ENCODE results near the gene NT5C2.

The NT5C2 gene

GRCh38 chr10:103090911-103091310 lies 102.2 kb downstream of the NT5C2 start:
- Histone ChIP-seq H3K27me3 (ENCODE audit: insufficient read depth, poor library complexity, severe bottlenecking) (no peaks in the 10 kb centered on the region), H3K36me3 (ENCODE audit: low read depth) (peaks cover 96% of the 10 kb centered on the region), H3K4me3 (ENCODE audit: severe bottlenecking) (no peak overlapping the region), H3K4me1 (ENCODE audit: insufficient read depth, poor library complexity, severe bottlenecking) (no peaks in the 10 kb centered on the region), H3K9me3 (ENCODE audit: severe bottlenecking) (no peaks in the 10 kb centered on the region), H3K27ac (ENCODE audit: poor library complexity, severe bottlenecking) (no peak overlapping the region)
- no peak for ATAC-seq (ENCODE audit: low read depth)
- DNase-seq (ENCODE audit: low spot score) = no peak
- no peak for TF ChIP-seq CTCF (IDR thresholded peaks at IDR 0.05; ENCODE audit: poor library complexity, severe bottlenecking)

DNA sequence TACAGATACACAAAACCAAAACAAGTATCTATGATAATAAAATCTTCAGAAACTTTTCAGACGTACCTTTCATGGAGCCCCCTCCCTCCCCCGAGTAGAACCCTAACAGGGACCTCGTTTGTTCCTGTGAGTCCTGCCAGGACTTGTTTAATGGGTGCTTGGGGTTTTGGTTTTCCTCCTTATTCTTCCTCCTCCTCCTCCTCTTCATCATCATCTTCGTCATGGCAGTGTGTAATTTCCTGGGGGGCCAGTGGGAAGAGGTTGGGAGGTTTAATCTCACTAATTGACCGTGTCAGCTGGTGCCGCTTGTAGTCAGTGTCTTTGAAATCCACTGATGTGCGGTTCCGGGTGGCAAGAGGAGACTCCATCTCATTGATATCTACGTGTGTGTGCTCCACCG lies 103.6 kb downstream of the NT5C2 start:
- Histone ChIP-seq H3K27ac (ENCODE audit: poor library complexity, severe bottlenecking) (no peak overlapping the region), H3K27me3 (ENCODE audit: insufficient read depth, poor library complexity, severe bottlenecking) (no peaks in the 10 kb centered on the region), H3K4me3 (ENCODE audit: severe bottlenecking) (no peak overlapping the region), H3K36me3 (ENCODE audit: low read depth) (peaks cover 90% of the 10 kb centered on the region), H3K4me1 (ENCODE audit: insufficient read depth, poor library complexity, severe bottlenecking) (no peaks in the 10 kb centered on the region), H3K9me3 (ENCODE audit: severe bottlenecking) (no peaks in the 10 kb centered on the region)
- no peak for ATAC-seq (ENCODE audit: low read depth)
- no peak for TF ChIP-seq CTCF (IDR thresholded peaks at IDR 0.05; ENCODE audit: poor library complexity, severe bottlenecking)
- no peak for DNase-seq (ENCODE audit: low spot score)

GRCh38 chr10:103086799-103087198 lies 106.3 kb downstream of the NT5C2 start:
- Histone ChIP-seq H3K4me3 (ENCODE audit: severe bottlenecking) (no peak overlapping the region), H3K36me3 (ENCODE audit: low read depth) (peaks cover 63% of the 10 kb centered on the region), H3K4me1 (ENCODE audit: insufficient read depth, poor library complexity, severe bottlenecking) (no peaks in the 10 kb centered on the region), H3K27ac (ENCODE audit: poor library complexity, severe bottlenecking) (no peak overlapping the region), H3K27me3 (ENCODE audit: insufficient read depth, poor library complexity, severe bottlenecking) (no peaks in the 10 kb centered on the region), H3K9me3 (ENCODE audit: severe bottlenecking) (no peaks in the 10 kb centered on the region)
- no peak for DNase-seq (ENCODE audit: low spot score)
- ATAC-seq (ENCODE audit: low read depth) = no peak
- no peak for TF ChIP-seq CTCF (IDR thresholded peaks at IDR 0.05; ENCODE audit: poor library complexity, severe bottlenecking)

DNA sequence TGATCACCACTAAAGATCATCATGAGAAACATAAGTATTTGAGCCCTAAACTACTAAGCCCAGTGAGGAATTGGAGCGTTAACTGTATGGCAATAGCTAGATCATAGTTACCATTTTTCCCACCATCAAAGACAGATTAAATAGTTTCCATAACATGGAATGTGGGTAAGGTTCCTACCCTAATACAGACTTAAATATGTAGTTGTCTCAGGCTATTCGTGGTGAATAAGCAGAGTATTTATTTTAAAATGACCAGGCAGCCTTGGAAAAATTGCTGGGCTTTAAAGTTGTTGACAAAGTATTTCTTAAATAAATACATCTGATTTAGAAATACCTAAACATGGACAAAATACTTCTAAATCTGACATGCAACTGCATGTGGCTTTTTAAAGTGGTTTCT lies 106.8 kb downstream of the NT5C2 start:
- Histone ChIP-seq H3K4me1 (ENCODE audit: insufficient read depth, poor library complexity, severe bottlenecking) (no peaks in the 10 kb centered on the region), H3K27ac (ENCODE audit: poor library complexity, severe bottlenecking) (no peak overlapping the region), H3K9me3 (ENCODE audit: severe bottlenecking) (no peaks in the 10 kb centered on the region), H3K36me3 (ENCODE audit: low read depth) (peaks cover 58% of the 10 kb centered on the region), H3K4me3 (ENCODE audit: severe bottlenecking) (no peak overlapping the region), H3K27me3 (ENCODE audit: insufficient read depth, poor library complexity, severe bottlenecking) (no peaks in the 10 kb centered on the region)
- no peak for ATAC-seq (ENCODE audit: low read depth)
- TF ChIP-seq CTCF (IDR thresholded peaks at IDR 0.05; ENCODE audit: poor library complexity, severe bottlenecking) = no peak
- DNase-seq (ENCODE audit: low spot score) = no peak

DNA sequence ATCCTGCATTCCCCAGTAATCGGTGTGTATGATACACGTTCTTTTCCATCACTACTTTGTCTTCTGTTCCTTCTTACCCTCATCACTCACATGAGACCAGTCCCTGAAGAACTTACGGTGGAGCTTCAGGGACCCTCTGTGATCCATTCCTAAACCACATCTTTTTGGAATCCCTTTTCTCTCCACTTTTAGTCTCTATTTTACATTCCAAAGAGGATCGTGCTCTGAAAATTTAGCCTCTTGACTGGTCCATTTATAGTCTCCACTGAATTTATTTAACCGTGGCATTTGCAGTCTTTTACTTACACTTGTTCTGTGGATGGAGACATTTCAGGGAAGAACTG lies 109.1 kb downstream of the NT5C2 start:
- Histone ChIP-seq H3K4me1 (ENCODE audit: insufficient read depth, poor library complexity, severe bottlenecking) (no peaks in the 10 kb centered on the region), H3K4me3 (ENCODE audit: severe bottlenecking) (no peak overlapping the region), H3K36me3 (ENCODE audit: low read depth) (peaks cover 35% of the 10 kb centered on the region), H3K27ac (ENCODE audit: poor library complexity, severe bottlenecking) (no peak overlapping the region), H3K27me3 (ENCODE audit: insufficient read depth, poor library complexity, severe bottlenecking) (no peaks in the 10 kb centered on the region), H3K9me3 (ENCODE audit: severe bottlenecking) (no peaks in the 10 kb centered on the region)
- TF ChIP-seq CTCF (IDR thresholded peaks at IDR 0.05; ENCODE audit: poor library complexity, severe bottlenecking) = no peak
- DNase-seq (ENCODE audit: low spot score) = no peak
- no peak for ATAC-seq (ENCODE audit: low read depth)
